GM23338 (cell line): Measurements from ENCODE around the gene SORCS2. TPM values are rescaled to one million over a fixed set of nuclear protein-coding genes. Genes with fewer than 3 reads are reported as not detected.

Experiments used
- ATAC-seq: fragments of 200-7000 bp; cut with Tn5 transposase; 3 replicates; pipeline ENCODE4 v1.9.1; 2020
- DNase-seq: peaks from one replicate; pipeline ENCODE4 v3.0.0-alpha.2; 2015; ENCODE audit warnings: low spot score
- H2AFZ ChIP-seq: fragments of 200-600 bp; sonication (generic); 2 replicates; pipeline ENCODE4 v1.8.0; 2016; ENCODE audit warnings: antibody characterized with exemption, mild to moderate bottlenecking, moderate library complexity
- H3F3A ChIP-seq: fragments of 200-600 bp; sonication (generic); replicated peaks from 2 replicates; pipeline ENCODE4 v1.8.0; 2017; ENCODE audit warnings: antibody characterized with exemption, mixed run types, low read depth
- H3K27ac ChIP-seq: fragments of 200-600 bp; sonication (generic); 2 replicates; pipeline ENCODE4 v1.6.1; 2016; ENCODE audit warnings: low read depth
- H3K27me3 ChIP-seq: fragments of 200-600 bp; sonication (generic); 2 replicates; pipeline ENCODE4 v1.8.0; 2016; ENCODE audit warnings: mild to moderate bottlenecking, mixed run types, moderate library complexity; ENCODE audit not compliant: insufficient read depth
- H3K36me3 ChIP-seq: fragments of 200-600 bp; sonication (generic); 2 replicates; pipeline ENCODE4 v1.8.0; 2016; ENCODE audit warnings: mild to moderate bottlenecking; ENCODE audit not compliant: insufficient read depth
- H3K4me1 ChIP-seq: fragments of 200-600 bp; sonication (generic); 2 replicates; pipeline ENCODE4 v1.8.0; 2016; ENCODE audit warnings: mild to moderate bottlenecking, moderate library complexity; ENCODE audit not compliant: insufficient read depth
- H3K4me2 ChIP-seq: fragments of 200-600 bp; sonication (generic); 2 replicates; pipeline ENCODE4 v1.7.1; 2017; ENCODE audit warnings: mixed run types
- H3K4me3 ChIP-seq: fragments of 200-600 bp; sonication (generic); 2 replicates; pipeline ENCODE4 v1.6.1; 2016; ENCODE audit warnings: mixed run types
- H3K79me2 ChIP-seq: fragments of 200-600 bp; sonication (generic); replicated peaks from 2 replicates; pipeline ENCODE4 v1.8.0; 2017; ENCODE audit warnings: mild to moderate bottlenecking; ENCODE audit not compliant: insufficient read depth
- H3K9me2 ChIP-seq: fragments of 200-600 bp; sonication (generic); 2 replicates; pipeline ENCODE4 v1.8.0; 2017; ENCODE audit not compliant: insufficient read depth
- H4K20me1 ChIP-seq: fragments of 200-600 bp; sonication (generic); replicated peaks from 2 replicates; pipeline ENCODE4 v1.8.0; 2017; ENCODE audit warnings: mild to moderate bottlenecking; ENCODE audit not compliant: insufficient read depth
- H3K27ac Mint-ChIP-seq: 2 replicates; pipeline ENCODE4 v1.8.0; 2020; ENCODE audit warnings: inconsistent platforms, mild to moderate bottlenecking, moderate library complexity, mixed read lengths
- H3K27me3 Mint-ChIP-seq: 3 replicates; pipeline ENCODE4 v1.8.0; 2022; ENCODE audit warnings: low read depth, mild to moderate bottlenecking, moderate library complexity, mixed read lengths, inconsistent platforms; ENCODE audit not compliant: insufficient read depth, poor library complexity
- H3K36me3 Mint-ChIP-seq: 3 replicates; pipeline ENCODE4 v1.8.0; 2021; ENCODE audit warnings: low read depth, mild to moderate bottlenecking, inconsistent platforms, moderate library complexity, mixed read lengths
- H3K4me1 Mint-ChIP-seq: 3 replicates; pipeline ENCODE4 v1.8.0; 2020; ENCODE audit warnings: mild to moderate bottlenecking, inconsistent platforms, mixed read lengths
- H3K4me3 Mint-ChIP-seq: 3 replicates; pipeline ENCODE4 v1.8.0; 2021; ENCODE audit warnings: moderate library complexity, mild to moderate bottlenecking, inconsistent platforms, mixed read lengths
- H3K9me3 Mint-ChIP-seq: 3 replicates; pipeline ENCODE4 v1.8.0; 2020; ENCODE audit warnings: moderate library complexity, mild to moderate bottlenecking, inconsistent platforms, mixed read lengths
- CREB1 ChIP-seq: fragments of 250-450 bp; sonication (Bioruptor Pico); IDR thresholded peaks from 2 replicates; pipeline ENCODE4 v1.5.0; 2020; ENCODE audit warnings: low read depth, mild to moderate bottlenecking, moderate library complexity
- CTCF ChIP-seq, 2 experiments: fragments of 200-600 bp in 1 of 2; sonication (generic) in 1 of 2; conservative IDR thresholded peaks; 2 replicates each; pipeline versions ENCODE4 v1.5.1 to v1.6.1; 2016 to 2017; ENCODE audit warnings: antibody characterized with exemption in 2 of 2, low read depth in 2 of 2, mild to moderate bottlenecking in 2 of 2, moderate library complexity in 1 of 2
- ETS1 ChIP-seq: IDR thresholded peaks from 2 replicates; pipeline ENCODE4 v1.6.1; 2016; ENCODE audit warnings: antibody characterized with exemption
- EZH2 ChIP-seq: fragments of 200-600 bp; sonication (generic); IDR thresholded peaks from one replicate; pipeline ENCODE4 v1.8.0; 2017; ENCODE audit warnings: antibody characterized with exemption, mild to moderate bottlenecking, low read depth; ENCODE audit not compliant: unreplicated experiment
- EZH2phosphoT487 ChIP-seq: fragments of 200-600 bp; sonication (generic); IDR thresholded peaks from one replicate; pipeline ENCODE4 v1.8.1; 2018; ENCODE audit warnings: antibody characterized with exemption; ENCODE audit not compliant: unreplicated experiment
- JUNB ChIP-seq: IDR thresholded peaks from one replicate; pipeline ENCODE4 v1.6.1; 2016; ENCODE audit warnings: antibody characterized with exemption; ENCODE audit not compliant: unreplicated experiment
- NANOG ChIP-seq: IDR thresholded peaks from 2 replicates; pipeline ENCODE4 v1.6.1; 2016; ENCODE audit warnings: antibody characterized with exemption, borderline replicate concordance
- POLR2AphosphoS5 ChIP-seq: IDR thresholded peaks from 2 replicates; pipeline ENCODE4 v1.6.1; 2016; ENCODE audit warnings: antibody characterized with exemption, low read depth
- REST ChIP-seq: IDR thresholded peaks from one replicate; pipeline ENCODE4 v1.6.1; 2018; ENCODE audit warnings: antibody characterized with exemption; ENCODE audit not compliant: unreplicated experiment
- STAT1 ChIP-seq: IDR thresholded peaks from one replicate; pipeline ENCODE4 v1.6.1; 2016; ENCODE audit warnings: antibody characterized with exemption; ENCODE audit not compliant: unreplicated experiment
- ZNF114 ChIP-seq: fragments of 250-450 bp; sonication (Bioruptor Pico); IDR thresholded peaks from 2 replicates; pipeline ENCODE4 v1.5.0; 2020; ENCODE audit warnings: mild to moderate bottlenecking, moderate library complexity
- ZNF331 ChIP-seq: fragments of 250-450 bp; sonication (Bioruptor Pico); IDR thresholded peaks from 2 replicates; pipeline ENCODE4 v1.5.0; 2020; ENCODE audit warnings: low read depth, mild to moderate bottlenecking, moderate library complexity
- ZNF462 ChIP-seq: fragments of 250-450 bp; sonication (Bioruptor Pico); IDR thresholded peaks from 2 replicates; pipeline ENCODE4 v1.5.0; 2020; ENCODE audit warnings: mild to moderate bottlenecking, moderate library complexity
- polyA plus RNA-seq: library from polyadenylated mRNA; unstranded; fragments of >200 nt; fragmentation: Nextera tagmentation; extraction: Ambion mirVana; gene quantifications from 2 replicates; pipeline ENCODE4 v1.2.1, GENCODE V29; 2016
- total RNA-seq: library from RNA; depleted of rRNA; stranded (reverse); fragments of >200 nt; shearing (Covaris generic); gene quantifications from 2 replicates; pipeline ENCODE4 v1.2.3, GENCODE V29; 2014

Gene SORCS2
- total and polyA plus RNA-seq, 2 experiments from 2014 or later, result 0.47 to 2.4 TPM

GRCh38 chr4:7768736-7769135 lies 576.4 kb downstream of the SORCS2 start:
- H3K27me3 Mint-ChIP-seq, result peaks cover 16% of the 10 kb centered on the region
- no peaks in the 10 kb centered on the region for H3K9me3 Mint-ChIP-seq
- Histone ChIP-seq H3K36me3 (no peaks in the 10 kb centered on the region), H3K4me1 (no peaks in the 10 kb centered on the region), H4K20me1 (no peaks in the 10 kb centered on the region), H3K27me3 (no peaks in the 10 kb centered on the region), H2AFZ (no peak overlapping the region), H3K9me2 (no peaks in the 10 kb centered on the region), H3F3A (no peaks in the 10 kb centered on the region), H3K4me3 (no peak overlapping the region), H3K27ac (no peak overlapping the region), H3K4me2 (no peak overlapping the region), H3K79me2 (no peaks in the 10 kb centered on the region)
- peaks cover 21% of the 10 kb centered on the region for H3K36me3 Mint-ChIP-seq
- peaks cover 38% of the 10 kb centered on the region for H3K4me1 Mint-ChIP-seq
- TF ChIP-seq STAT1, result no peak
- no peak for TF ChIP-seq POLR2AphosphoS5
- TF ChIP-seq EZH2, result no peak
- TF ChIP-seq ZNF114 (CRISPR knock-in tag), result no peak
- TF ChIP-seq ETS1, result no peak
- no peak for TF ChIP-seq ZNF331 (CRISPR knock-in tag)
- no peak for TF ChIP-seq CTCF (conservative IDR thresholded peaks at IDR 0.05; ENCODE audit: low read depth in 2 of 2)
- TF ChIP-seq REST, result no peak
- TF ChIP-seq EZH2phosphoT487, result no peak
- no peak for TF ChIP-seq ZNF462 (CRISPR knock-in tag)
- no peak for TF ChIP-seq JUNB
- TF ChIP-seq CREB1 (CRISPR knock-in tag), result no peak
- TF ChIP-seq NANOG, result no peak
- 0 out of 2 replicates have a peak overlapping the region, but pooled peaks have one; percentile 27 for H3K27ac Mint-ChIP-seq
- no peak for DNase-seq
- H3K4me3 Mint-ChIP-seq, result no peak overlapping the region
- no peak for ATAC-seq
